HUES6 (cell line): ENCODE measurements around the gene PTBP3.

Experiments
- H3K27ac ChIP-seq: 2 replicates; pipeline ENCODE4 v1.7.0; 2013; ENCODE audit warnings: low read depth, mild to moderate bottlenecking, low read length, inconsistent platforms
- H3K27me3 ChIP-seq: 2 replicates; pipeline ENCODE4 v1.6.1; 2013; ENCODE audit warnings: low read length; ENCODE audit not compliant: control insufficient read depth, insufficient read depth
- H3K36me3 ChIP-seq: 2 replicates; pipeline ENCODE4 v1.6.1; 2013; ENCODE audit warnings: low read length; ENCODE audit not compliant: control insufficient read depth, insufficient read depth
- H3K4me1 ChIP-seq: 2 replicates; pipeline ENCODE4 v1.6.1; 2013; ENCODE audit warnings: low read length; ENCODE audit not compliant: control insufficient read depth, insufficient read depth
- H3K4me3 ChIP-seq: 2 replicates; pipeline ENCODE4 v1.5.1; 2013; ENCODE audit warnings: low read depth, low read length
- H3K9ac ChIP-seq: one replicate; pipeline ENCODE4 v1.6.1; 2013; ENCODE audit warnings: mild to moderate bottlenecking, low read length
- H3K9me3 ChIP-seq: 2 replicates; pipeline ENCODE4 v1.6.1; 2013; ENCODE audit warnings: low read depth, low read length; ENCODE audit not compliant: control insufficient read depth, insufficient read depth

PTBP3 gene

GRCh38 chr9:112332977-112333638 lies at the start of gene PTBP3:
TSS of gene PTBP3 (minus strand) at chr9:112333619. CDS start at chr9:112297865, 35,754 bp downstream.
- Histone ChIP-seq H3K4me3 (peak within 1 kb of the TSS; percentile 80), H3K36me3 (no peaks in the 10 kb centered on the region), H3K9me3 (no peaks in the 10 kb centered on the region), H3K4me1 (peaks cover 8% of the 10 kb centered on the region), H3K27ac (peak within 1 kb of the TSS; percentile 94), H3K27me3 (no peaks in the 10 kb centered on the region), H3K9ac (peak within 1 kb of the TSS; percentile 81)

- H3K9ac ChIP-seq: no peak overlapping the region
- peaks cover 11% of the 10 kb centered on the region for H3K4me1 ChIP-seq
These were observed 49.3 kb upstream of the PTBP3 start for GRCh38 chr9:112382501-112383364.

GRCh38 chr9:112382066-112382465 lies 48.6 kb upstream of the PTBP3 start:
- H3K9me3 ChIP-seq: no peaks in the 10 kb centered on the region
- peaks cover 18% of the 10 kb centered on the region for H3K4me1 ChIP-seq
- H3K27ac ChIP-seq: no peak overlapping the region
- H3K36me3 ChIP-seq: no peaks in the 10 kb centered on the region
- H3K9ac ChIP-seq: no peak overlapping the region
- no peak overlapping the region for H3K4me3 ChIP-seq
- H3K27me3 ChIP-seq: no peaks in the 10 kb centered on the region

More at GRCh38 chr9:112382501-112383364, 49.3 kb upstream of the PTBP3 start:
- H3K36me3 ChIP-seq: no peaks in the 10 kb centered on the region
- H3K27me3 ChIP-seq: no peaks in the 10 kb centered on the region
- H3K27ac ChIP-seq: no peak overlapping the region
- no peaks in the 10 kb centered on the region for H3K9me3 ChIP-seq
- no peak overlapping the region for H3K4me3 ChIP-seq

GRCh38 chr9:112380825-112381221 lies 47.4 kb upstream of the PTBP3 start:
- no peaks in the 10 kb centered on the region for H3K27me3 ChIP-seq
- H3K4me1 ChIP-seq: peaks cover 18% of the 10 kb centered on the region
- peak overlapping the region; percentile 84 for H3K4me3 ChIP-seq
- H3K36me3 ChIP-seq: no peaks in the 10 kb centered on the region
- no peak overlapping the region for H3K27ac ChIP-seq
- peak overlapping the region; percentile 75 for H3K9ac ChIP-seq
- H3K9me3 ChIP-seq: peaks cover 3% of the 10 kb centered on the region; the same call in 1 of the 2 replicates

GRCh38 chr9:112380102-112380824 lies 46.8 kb upstream of the PTBP3 start, which contains the start of gene HSDL2:
TSS of gene HSDL2 (plus strand) at chr9:112380108. CDS start at chr9:112380164, 56 bp downstream.
- Histone ChIP-seq H3K4me1 (peaks cover 18% of the 10 kb centered on the region), H3K9ac (peak within 1 kb of the TSS; percentile 96), H3K36me3 (no peaks in the 10 kb centered on the region), H3K4me3 (peak within 1 kb of the TSS; percentile 84), H3K9me3 (peaks cover 3% of the 10 kb centered on the region; the same call in 1 of the 2 replicates), H3K27me3 (no peaks in the 10 kb centered on the region), H3K27ac (peak within 1 kb of the TSS; percentile 54)

- Histone ChIP-seq H3K4me1 (peaks cover 18% of the 10 kb centered on the region), H3K9ac (peak overlapping the region; percentile 96)
These were observed 46.0 kb upstream of the PTBP3 start for GRCh38 chr9:112379177-112380101.

GRCh38 chr9:112378328-112379176 lies 45.1 kb upstream of the PTBP3 start:
- H3K9me3 ChIP-seq: peaks cover 13% of the 10 kb centered on the region; the same call in 1 of the 2 replicates
- H3K36me3 ChIP-seq: no peaks in the 10 kb centered on the region
- H3K4me3 ChIP-seq: peak overlapping the region; percentile 84
- peak overlapping the region; percentile 54; the same call in 1 of the 2 replicates for H3K27ac ChIP-seq
- H3K27me3 ChIP-seq: no peaks in the 10 kb centered on the region
- H3K4me1 ChIP-seq: peaks cover 18% of the 10 kb centered on the region
- H3K9ac ChIP-seq: peak overlapping the region; percentile 96

More at GRCh38 chr9:112379177-112380101, 46.0 kb upstream of the PTBP3 start:
- peak overlapping the region; percentile 54 for H3K27ac ChIP-seq
- peaks cover 7% of the 10 kb centered on the region; the same call in 1 of the 2 replicates for H3K9me3 ChIP-seq
- no peaks in the 10 kb centered on the region for H3K27me3 ChIP-seq
- peak overlapping the region; percentile 84 for H3K4me3 ChIP-seq
- no peaks in the 10 kb centered on the region for H3K36me3 ChIP-seq

GRCh38 chr9:112377684-112378327 lies 44.4 kb upstream of the PTBP3 start:
- H3K36me3 ChIP-seq: no peaks in the 10 kb centered on the region
- peaks cover 13% of the 10 kb centered on the region; the same call in 1 of the 2 replicates for H3K9me3 ChIP-seq
- peaks cover 18% of the 10 kb centered on the region for H3K4me1 ChIP-seq
- H3K27ac ChIP-seq: no peak overlapping the region
- peak overlapping the region; percentile 96 for H3K9ac ChIP-seq
- peak overlapping the region; percentile 84 for H3K4me3 ChIP-seq
- H3K27me3 ChIP-seq: no peaks in the 10 kb centered on the region

- Histone ChIP-seq H3K4me1 (peaks cover 18% of the 10 kb centered on the region), H3K27ac (no peak overlapping the region), H3K36me3 (no peaks in the 10 kb centered on the region), H3K9me3 (peaks cover 19% of the 10 kb centered on the region; the same call in 1 of the 2 replicates), H3K9ac (no peak overlapping the region), H3K4me3 (peak overlapping the region; percentile 84; the same call in 1 of the 2 replicates), H3K27me3 (no peaks in the 10 kb centered on the region)
These were observed 43.7 kb upstream of the PTBP3 start for GRCh38 chr9:112377087-112377486.
